Lung (tissue), 12 donors: ENCODE data around the gene GNA14. TPM values are rescaled to one million over a fixed set of nuclear protein-coding genes. Genes with fewer than 3 reads are reported as not detected.

Experiments
- ATAC-seq: fragments of 200-7000 bp; cut with Tn5 transposase; one replicate; pipeline ENCODE4 v1.9.1; 2020; ENCODE audit warnings: moderate number of reproducible peaks; ENCODE audit not compliant: insufficient read depth, low FRiP score
- DNase-seq, 3 donors: peaks; one replicate each; pipeline ENCODE4 v3.0.0-alpha.2; 2013 to 2017
- H3K27ac ChIP-seq, 2 donors: one replicate each; pipeline ENCODE4 v1.5.1; 2013; ENCODE audit warnings: mild to moderate bottlenecking in 2 of 2, moderate library complexity in 2 of 2, control low read depth in 1 of 2, inconsistent platforms in 1 of 2, low read depth in 1 of 2, low read length in 1 of 2
- H3K27me3 ChIP-seq, 3 donors: one replicate each; pipeline ENCODE4 v1.5.1; 2013; ENCODE audit warnings: low read length in 2 of 3; ENCODE audit not compliant: control insufficient read depth in 3 of 3, insufficient read depth in 3 of 3
- H3K36me3 ChIP-seq, 4 donors: one replicate each; pipeline ENCODE4 v1.5.1; 2013; ENCODE audit warnings: low read length in 4 of 4, mild to moderate bottlenecking in 1 of 4, moderate library complexity in 1 of 4; ENCODE audit not compliant: control insufficient read depth in 4 of 4, insufficient read depth in 4 of 4
- H3K4me1 ChIP-seq, 5 donors: one replicate each; pipeline ENCODE4 v1.5.1; 2013; ENCODE audit warnings: low read length in 5 of 5, mild to moderate bottlenecking in 2 of 5, moderate library complexity in 1 of 5; ENCODE audit not compliant: control insufficient read depth in 5 of 5, insufficient read depth in 5 of 5
- H3K4me3 ChIP-seq: one replicate; pipeline ENCODE4 v1.5.1; 2013; ENCODE audit warnings: mild to moderate bottlenecking, control low read depth, moderate library complexity
- H3K9ac ChIP-seq, 2 donors: one replicate each; pipeline ENCODE4 v1.5.1; 2013; ENCODE audit warnings: low read length in 2 of 2, control low read depth in 1 of 2; ENCODE audit not compliant: insufficient read depth in 1 of 2
- H3K9me3 ChIP-seq, 4 donors: one replicate each; pipeline ENCODE4 v1.5.1; 2013; ENCODE audit warnings: low read length in 3 of 4, mild to moderate bottlenecking in 1 of 4, moderate library complexity in 1 of 4; ENCODE audit not compliant: control insufficient read depth in 4 of 4, insufficient read depth in 3 of 4
- CTCF ChIP-seq: IDR thresholded peaks from 2 replicates; pipeline ENCODE4 v1.5.1; 2012; ENCODE audit warnings: mild to moderate bottlenecking; ENCODE audit errors: control extremely low read depth, extremely low read depth
- WGBS, 2 donors: extraction: QIAGEN DNeasy Blood & Tissue Kit; methylation state at CpG; one replicate each; pipeline ENCODE4 v1.1.7; 2013; 5-methylcytosine and 5-hydroxymethylcytosine counted together
- polyA plus RNA-seq, 2 donors: library from polyadenylated mRNA; stranded (reverse); fragments of 200-250 nt; gene quantifications; one replicate each; pipeline ENCODE4 v1.2.1, GENCODE V29; 2013
- total RNA-seq, 2 donors: library from RNA; depleted of rRNA in 1 of 2; stranded (reverse); fragments of >200 nt in 1 of 2; gene quantifications; one replicate each; pipeline ENCODE4 v1.2.1, GENCODE V29; 2014 to 2021
- donor health status: control.
- donor health status: control.
- donor health status: Bipolar disorder and iron deficiency.
- donor health status: healthy.
- donor health status: DM: yes; HTN: yes; CAD: no.

GNA14 gene
- total and polyA plus RNA-seq, 4 donors: 4.1 to 15.1 (median 11.3) TPM

GRCh38 chr9:77563174-77563573 is 84.9 kb downstream of the GNA14 start:
- DNase-seq (no peak), ATAC-seq (no peak)
- Histone ChIP-seq H3K4me1 (no peaks in the 10 kb centered on the region), H3K9ac (no peak overlapping the region), H3K27me3 (no peaks in the 10 kb centered on the region), H3K9me3 (no peaks in the 10 kb centered on the region), H3K27ac (no peak overlapping the region), H3K36me3 (no peaks in the 10 kb centered on the region), H3K4me3 (no peak overlapping the region)
- 56 to 90% methylated on average over 1 of the region's 1 CpG for WGBS, 2 donors
- TF ChIP-seq CTCF: no peak

GRCh38 chr9:77562019-77562748 is 85.9 kb downstream of the GNA14 start:
- WGBS, 2 donors: 78 to 79% methylated on average over 6 of the region's 6 CpGs
- no peaks in the 10 kb centered on the region for H3K27me3 ChIP-seq
- no peaks in the 10 kb centered on the region for H3K36me3 ChIP-seq
- no peak for DNase-seq
- H3K4me3 ChIP-seq: no peak overlapping the region
- no peaks in the 10 kb centered on the region for H3K9me3 ChIP-seq
- no peak for ATAC-seq
- no peak overlapping the region for H3K9ac ChIP-seq
- TF ChIP-seq CTCF: no peak
- H3K4me1 ChIP-seq: no peaks in the 10 kb centered on the region
- H3K27ac ChIP-seq: no peak overlapping the region

GRCh38 chr9:77561331-77562018 is 86.6 kb downstream of the GNA14 start:
- ATAC-seq: no peak

More at GRCh38 chr9:77561331-77562018, 86.6 kb downstream of the GNA14 start:
- Histone ChIP-seq H3K4me1 (no peaks in the 10 kb centered on the region), H3K27me3 (no peaks in the 10 kb centered on the region), H3K9ac (no peak overlapping the region), H3K9me3 (no peaks in the 10 kb centered on the region), H3K36me3 (no peaks in the 10 kb centered on the region), H3K27ac (no peak overlapping the region), H3K4me3 (no peak overlapping the region)
- no peak for TF ChIP-seq CTCF
- WGBS, 2 donors: 58 to 63% methylated on average over 2 of the region's 2 CpGs
- DNase-seq: no peak
